GM19023 (cell line): ENCODE data around the gene ESYT2.

Experiments
- ATAC-seq: cut with Tn5 transposase; IDR thresholded peaks from one replicate; pipeline ENCODE4 v1.9.1; 2021; ENCODE audit warnings: mild to moderate bottlenecking, moderate library complexity; ENCODE audit not compliant: unreplicated experiment

ESYT2 gene

DNA sequence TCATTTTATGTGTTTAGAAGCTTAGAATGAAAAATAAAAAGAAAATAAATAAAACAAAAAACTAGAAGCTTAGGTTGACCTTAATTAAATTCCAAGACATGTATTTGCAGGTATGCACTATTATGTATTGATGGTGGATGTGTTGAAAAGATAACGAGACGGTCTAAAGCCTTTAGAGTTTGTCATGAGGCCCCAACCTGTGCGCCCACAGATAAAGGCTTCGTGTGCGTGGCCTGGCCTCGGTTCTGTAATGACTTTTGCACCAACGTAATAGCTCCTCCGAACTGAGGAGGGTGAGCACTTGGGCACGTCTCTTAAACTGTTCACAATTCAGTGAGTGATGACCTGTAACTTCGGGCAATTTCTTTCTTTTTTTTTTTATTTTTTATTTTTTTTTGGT is 81.0 kb downstream of the ESYT2 start:
- no peak for ATAC-seq

DNA sequence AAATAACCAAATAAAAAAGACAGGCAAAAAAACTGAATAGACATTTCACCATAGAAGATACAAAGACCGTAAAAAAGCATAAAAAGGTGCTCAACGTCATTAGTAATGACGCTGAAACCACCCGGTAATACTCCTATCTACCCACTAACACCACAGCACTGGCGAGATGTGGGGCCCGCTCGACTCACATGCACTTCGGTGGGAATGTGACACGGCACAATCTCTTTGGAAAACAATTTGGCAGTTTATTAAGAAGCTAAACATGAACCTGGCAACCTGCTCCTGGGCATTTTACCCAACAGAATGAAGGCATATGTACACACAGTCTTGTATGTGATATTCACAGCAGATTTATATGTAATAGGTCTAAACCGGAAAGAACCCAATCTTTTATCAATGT is 81.9 kb downstream of the ESYT2 start:
- no peak for ATAC-seq

DNA sequence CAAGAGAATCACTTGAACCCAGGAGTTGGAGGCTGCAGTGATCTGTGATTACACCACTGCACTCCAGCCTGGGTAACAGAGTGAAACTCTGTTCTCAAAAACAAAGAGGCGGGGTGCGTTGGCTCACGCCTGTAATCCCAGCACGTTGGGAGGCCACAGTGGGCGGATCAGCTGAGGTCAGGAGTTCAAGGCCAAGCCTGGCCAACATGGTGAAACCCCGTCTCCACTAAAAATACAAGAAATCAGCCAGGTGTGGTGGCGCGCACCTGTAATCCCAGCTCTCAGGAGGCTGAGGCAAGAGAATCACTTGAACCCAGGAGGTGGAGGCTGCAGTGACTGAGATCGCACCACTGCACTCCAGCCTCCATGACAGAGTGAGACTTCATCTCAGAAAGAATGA is 82.4 kb downstream of the ESYT2 start:
- no peak for ATAC-seq

DNA sequence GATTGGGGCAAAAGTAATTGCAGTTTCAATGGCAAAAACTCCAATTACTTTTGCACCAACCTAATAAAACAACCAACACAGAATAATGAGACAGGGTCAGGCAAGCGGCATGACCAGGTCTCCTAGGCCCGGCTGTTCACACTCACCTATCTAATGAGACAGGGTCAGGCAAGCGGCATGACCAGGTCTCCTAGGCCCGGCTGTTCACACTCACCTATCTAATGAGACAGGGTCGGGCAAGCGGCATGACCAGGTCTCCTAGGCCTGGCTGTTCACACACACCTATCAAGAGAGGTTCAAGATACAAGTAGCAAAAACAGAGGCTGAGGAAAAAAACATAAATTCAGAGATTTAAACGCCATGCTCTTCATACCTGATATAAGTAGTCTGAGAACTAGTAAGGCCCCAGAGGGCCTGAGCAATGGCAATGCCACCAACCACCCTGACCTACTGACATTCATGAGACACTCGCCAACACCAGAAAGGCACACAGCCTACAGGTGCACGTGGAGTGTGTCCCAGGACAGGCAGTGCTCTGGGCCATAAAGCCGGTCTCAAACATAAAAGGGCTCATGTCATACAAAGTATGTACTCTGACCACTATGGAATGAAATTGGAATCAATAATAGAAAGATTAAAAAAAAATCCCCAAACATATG is 84.1 kb downstream of the ESYT2 start:
- no peak for ATAC-seq

DNA sequence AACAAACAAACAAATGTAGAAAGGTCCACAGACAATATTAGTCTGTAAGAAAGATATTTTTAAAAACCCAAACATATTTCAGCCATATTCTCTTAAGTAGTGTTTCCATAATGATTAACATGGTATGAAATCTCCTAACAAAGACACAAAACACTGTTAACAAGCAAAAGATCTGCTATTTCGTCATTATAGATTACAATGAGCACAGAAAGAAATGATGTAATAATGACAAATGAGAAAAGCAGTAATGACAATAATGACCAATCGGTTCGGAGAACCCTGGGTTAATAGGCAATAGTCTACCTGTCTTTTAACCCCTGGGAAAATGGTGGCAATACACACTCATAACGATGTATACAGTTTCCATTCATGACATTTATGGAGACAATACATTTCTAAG is 85.2 kb downstream of the ESYT2 start:
- ATAC-seq = no peak

DNA sequence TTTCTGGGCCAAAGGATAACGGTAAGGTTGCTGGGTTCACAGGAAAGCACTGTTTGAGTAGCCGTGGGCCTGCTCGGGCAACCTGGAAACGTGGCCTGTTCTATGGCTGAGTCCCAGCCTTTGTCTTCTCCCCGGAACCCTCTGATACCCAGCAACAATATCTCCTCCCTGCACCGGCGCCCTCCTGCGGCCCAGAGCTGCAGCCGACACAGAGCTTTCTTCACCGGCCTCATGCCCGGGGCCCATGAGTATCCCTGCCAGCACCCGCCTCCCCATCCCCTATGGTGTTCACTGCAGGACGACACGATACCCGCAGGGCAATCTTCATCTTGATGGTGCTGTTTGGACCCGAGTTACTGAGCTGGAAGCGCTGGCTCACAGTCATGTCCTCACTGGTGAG is 86.1 kb downstream of the ESYT2 start:
- ATAC-seq = no peak

DNA sequence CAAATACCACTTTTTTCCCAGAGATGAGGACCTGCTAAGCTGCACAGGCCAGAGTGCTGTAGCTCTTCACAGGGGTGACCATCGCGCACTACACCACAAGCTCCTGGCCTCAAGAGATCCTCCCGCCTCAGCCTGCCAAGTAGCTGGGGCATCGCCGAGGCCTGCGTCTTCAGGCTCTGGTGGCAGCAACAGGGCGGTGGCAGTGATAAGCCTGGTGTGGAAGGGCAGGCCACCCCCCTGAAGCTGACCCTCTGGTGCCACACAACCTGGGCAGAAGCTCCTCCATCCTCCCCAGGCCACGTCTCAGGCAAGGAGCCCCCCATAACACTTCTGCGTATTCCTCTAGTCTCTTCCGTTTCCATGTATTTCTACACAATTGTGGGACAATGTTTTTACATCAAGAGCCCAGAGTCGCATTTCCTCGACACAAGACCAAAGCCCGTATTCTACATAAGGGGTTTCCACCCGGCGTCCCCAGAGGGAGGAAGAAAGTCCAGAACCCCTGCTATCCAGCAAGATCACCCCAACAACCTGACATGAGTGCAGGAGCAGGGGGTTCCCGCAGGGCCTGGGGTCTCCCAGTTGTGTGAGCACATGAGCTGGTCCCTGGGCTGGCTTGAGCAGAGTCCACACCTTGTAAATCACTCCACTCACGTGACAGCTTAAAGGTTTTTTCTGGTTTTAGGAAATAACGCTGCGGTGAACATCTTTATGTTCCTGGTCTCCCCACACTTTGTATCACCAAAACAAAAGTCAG is 87.1 kb downstream of the ESYT2 start:
- no peak for ATAC-seq

DNA sequence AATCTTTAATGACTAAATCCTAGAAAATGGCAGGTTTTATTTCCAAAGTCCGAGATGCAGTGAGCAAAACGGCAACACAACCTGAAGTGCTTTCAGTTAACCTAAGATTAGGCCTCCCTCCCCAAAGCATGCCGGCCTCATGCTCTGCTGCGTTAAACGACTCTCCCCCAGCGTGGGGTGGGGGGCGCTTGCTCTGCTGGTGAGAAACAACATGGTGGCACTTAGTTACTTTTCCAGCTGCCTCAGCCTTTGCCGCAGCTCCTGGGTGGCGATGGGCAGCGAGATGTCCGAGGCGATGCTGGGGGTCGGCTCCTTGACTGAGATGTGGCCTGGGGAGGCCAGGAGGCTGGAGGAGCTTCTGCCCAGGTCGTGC is 88.0 kb downstream of the ESYT2 start:
- no peak for ATAC-seq

DNA sequence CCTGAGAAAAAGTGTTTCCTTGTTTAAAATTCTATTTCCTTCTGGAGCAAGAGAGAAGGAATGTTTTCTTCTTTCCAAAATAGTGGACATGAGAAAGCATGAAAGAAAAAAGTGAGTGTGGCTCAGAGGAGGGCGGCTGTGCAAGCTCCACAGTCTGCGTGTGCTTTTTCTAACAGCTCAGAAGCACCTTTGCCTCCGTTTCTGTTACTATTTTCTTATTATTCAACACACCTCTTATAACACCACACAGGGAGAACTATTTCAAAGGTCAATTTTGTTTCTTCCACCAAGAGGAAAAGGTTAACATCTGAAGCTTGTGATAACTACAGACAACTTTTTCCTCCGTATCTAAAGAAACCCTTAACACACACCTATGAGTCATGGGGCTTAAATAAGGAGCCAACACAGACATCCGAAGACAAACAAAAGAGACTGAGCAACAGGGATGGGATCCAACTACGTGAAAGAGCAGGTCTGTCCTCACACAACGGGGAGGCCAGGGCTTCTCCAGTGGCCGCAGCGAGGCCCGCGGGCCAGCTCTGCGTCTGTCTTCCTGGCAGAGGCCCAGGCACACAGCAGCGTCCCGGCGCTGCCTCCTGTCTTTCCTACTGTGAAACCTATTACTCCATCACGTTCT is 88.5 kb downstream of the ESYT2 start:
- no peak for ATAC-seq

DNA sequence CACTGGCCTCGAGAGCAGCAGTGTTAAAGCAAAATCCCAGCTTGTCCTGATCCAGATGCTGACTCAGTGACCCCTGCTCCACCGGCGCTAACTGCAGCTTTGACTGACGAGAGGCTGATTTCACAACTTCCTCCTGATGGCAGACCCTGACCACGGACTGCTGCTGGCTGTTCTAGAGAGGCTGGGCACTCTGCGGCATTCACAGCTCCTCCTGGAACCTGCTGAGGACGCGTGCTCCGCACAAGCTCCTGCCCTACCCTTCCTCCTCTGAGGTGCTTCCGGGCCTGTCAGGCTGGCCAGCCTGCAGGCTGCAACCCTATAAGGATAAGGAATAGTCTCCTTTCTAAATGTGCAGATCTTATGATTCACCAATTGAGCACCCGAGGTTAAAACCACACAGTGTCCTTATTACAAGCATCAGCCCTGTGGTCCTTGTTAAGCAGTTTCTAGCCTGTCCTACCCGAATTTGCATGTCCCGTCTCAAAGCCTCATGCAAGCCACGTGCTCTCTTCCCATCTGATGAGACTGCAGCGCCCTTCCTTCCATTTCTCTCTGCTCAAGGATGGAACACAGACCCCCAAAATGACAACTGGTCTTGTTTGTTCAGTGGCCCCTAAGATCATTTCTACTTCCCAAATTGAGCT is 89.2 kb downstream of the ESYT2 start:
- no peak for ATAC-seq

DNA sequence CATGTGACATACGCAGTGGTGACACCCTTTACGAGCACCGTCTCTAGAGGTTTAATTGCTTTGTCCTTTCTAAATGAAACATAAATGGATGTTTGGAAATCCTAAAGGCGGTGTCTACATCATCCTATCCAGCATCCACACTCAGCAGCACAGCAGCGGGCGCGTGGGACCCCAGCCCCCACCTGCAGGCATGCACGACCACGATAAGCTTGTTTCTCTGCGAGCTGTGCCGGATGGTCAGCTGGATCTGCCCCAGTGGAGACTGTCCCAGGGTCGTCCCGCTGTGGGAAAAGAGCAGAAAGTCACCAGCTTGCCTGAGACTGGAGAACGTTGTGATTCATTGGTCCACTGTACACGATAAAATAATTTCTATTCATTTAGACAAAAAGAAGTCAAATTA is 90.5 kb downstream of the ESYT2 start:
- no peak for ATAC-seq

DNA sequence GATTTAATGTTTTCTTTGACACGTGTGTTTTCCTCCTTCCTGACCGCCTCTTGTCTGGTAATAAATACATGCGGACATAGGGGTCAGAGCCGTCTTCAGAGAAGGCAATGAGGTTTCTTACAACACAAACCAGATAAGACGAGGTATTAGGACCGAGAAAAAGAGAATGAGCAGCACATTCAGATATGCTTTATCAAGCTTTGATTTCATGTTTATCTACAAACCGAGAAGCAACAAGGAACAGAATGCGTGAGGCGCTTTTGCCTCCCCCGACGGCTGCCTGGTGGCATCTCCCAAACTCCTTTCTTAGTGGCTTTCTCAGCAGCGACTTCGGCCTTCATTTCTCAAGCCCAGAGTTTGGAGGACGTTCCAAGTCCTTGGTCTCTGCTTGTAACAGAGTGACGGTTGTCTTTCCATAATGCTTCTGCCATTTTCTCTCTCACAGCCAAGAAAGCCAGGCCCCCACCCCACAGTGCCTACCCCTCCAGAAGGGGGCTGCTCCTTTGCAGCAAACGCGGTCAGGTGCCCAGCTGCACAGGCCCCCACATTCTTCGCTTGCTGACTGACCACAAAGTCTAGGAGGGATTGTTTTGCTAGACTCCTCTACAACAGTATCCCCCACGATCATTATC is 92.1 kb downstream of the ESYT2 start:
- ATAC-seq = no peak

DNA sequence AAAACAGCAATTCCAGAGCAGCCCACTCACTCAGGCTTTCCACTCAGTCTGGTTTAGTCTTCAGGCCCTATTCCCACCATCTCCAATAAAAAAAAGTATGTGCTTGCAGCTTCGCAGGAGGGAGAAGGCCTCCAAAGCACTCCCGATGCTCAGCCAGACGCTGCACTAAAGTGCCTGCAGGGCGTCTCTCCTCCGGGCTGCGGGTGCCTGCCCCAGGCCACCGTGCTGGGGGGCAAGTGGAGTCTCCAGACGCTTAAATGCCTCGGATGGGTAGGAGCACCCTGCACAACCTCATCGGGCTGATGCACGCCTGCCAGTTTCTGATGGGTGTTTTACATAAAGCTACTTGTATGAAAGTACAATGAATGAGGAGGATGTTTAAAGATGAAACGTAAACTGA is 93.4 kb downstream of the ESYT2 start:
- no peak for ATAC-seq

DNA sequence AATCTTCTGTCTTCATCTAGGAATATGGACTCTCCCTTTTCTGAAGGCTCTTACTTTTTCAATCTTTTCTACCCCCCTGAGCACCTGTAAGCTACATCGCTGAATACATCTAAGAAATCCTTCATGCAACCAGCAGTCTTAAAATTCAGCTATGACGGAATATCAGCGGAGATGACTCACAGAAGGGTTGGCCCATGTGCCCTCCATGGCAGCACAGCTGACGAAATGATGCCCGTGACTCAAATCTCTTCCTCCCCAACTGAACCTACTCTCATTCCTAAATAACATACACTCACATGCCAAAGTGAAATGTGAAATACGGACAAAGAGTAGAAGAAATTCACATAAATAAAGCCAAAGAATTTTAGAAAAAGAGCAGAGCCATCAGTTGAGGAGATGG is 94.4 kb downstream of the ESYT2 start:
- ATAC-seq = no peak

DNA sequence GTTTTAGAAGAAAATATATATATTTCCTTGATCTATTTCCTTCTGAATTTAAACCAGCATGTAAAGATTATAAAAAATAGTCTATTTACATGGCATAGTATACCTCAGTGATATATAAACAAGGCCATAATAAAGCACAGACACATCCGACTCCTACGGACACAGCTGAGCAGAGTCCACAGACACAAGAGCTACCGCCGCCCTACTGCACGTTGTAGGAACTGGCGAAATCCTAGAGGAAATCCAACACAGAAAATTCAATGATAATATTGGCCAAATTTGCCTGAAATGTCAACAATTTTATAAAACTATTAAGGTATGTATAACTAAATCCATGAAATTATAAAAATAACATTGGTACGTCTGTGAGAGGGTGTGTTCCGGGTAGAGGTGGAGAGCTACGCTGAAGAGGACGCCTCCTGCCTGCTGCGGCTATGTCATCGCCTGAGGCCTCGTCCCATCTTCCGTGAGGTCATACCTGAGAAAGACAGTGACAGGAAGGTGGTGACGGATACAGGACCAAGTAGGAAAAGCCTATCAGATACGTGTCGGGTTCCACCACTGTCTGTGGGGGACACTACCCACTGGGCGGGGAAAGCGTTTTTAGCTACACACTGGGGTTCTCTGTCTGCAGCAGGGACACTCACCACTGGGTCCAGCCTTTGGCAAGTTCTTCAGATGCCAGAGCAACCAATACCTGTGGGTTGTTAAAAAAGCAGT is 95.4 kb downstream of the ESYT2 start:
- no peak for ATAC-seq

DNA sequence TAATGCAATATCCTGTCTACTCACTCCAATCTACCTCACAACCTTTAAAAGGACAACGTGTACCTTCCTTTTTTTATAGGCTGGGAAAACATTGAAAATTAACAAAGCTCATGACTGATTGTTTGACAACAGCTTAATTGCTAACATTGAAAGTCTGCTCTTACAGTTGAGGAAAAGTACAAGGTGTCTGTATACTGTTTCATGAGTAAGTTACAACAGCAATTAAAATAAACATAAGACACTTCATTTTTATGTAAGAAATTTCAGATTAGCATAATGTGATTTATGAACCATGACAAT is 96.1 kb downstream of the ESYT2 start:
- no peak for ATAC-seq

DNA sequence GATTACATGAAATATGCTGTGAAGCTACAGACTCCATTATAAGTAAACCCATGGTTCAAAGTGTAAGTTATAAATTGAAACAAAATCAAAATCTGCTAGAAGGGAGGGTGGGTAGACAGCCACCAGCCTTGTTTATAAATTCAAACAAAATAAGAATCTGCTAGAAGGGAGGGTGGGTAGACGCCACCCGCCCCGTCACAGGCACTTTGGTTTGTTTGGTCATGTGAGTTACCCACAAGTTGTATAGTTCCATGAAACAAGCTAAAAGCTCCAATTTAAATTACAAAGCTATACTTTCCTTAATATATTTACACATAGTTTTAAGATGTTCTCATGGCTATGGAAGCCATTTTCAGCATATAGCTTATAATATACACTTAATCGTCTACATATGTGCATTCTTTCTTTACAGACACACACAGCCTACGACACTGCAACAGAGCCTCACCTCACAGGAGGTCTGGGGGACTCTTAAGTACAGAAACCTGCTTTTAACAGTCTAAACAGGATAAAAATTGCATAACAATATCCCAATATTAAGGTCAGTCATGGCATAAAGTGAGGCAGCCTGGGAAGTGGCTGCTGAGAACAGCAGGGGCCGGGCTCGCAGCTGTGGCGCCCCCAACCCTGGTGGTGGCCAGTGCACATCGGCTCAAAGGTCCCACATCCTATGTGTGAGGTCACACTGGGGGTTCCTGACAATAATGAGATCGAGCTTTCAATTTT is 96.7 kb downstream of the ESYT2 start:
- ATAC-seq = no peak

DNA sequence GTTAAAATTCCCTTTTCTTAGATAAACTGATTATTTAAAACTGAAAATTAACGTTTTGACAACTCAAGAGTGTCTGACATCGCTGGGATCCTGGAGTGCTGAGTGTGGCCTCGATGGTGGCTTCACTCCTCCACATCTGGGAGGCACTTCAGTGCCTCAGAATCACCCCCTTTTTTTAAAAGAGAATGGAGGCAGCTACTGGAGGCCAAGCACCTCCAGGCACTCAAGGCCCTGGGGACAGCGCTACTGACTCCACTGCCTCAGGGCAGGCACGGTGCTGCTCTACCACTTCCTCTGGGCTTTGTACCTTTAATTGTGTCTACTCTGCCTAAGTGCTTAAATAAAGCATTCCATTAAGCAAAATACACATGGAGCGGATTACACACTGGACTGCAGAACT is 97.5 kb downstream of the ESYT2 start:
- no peak for ATAC-seq

DNA sequence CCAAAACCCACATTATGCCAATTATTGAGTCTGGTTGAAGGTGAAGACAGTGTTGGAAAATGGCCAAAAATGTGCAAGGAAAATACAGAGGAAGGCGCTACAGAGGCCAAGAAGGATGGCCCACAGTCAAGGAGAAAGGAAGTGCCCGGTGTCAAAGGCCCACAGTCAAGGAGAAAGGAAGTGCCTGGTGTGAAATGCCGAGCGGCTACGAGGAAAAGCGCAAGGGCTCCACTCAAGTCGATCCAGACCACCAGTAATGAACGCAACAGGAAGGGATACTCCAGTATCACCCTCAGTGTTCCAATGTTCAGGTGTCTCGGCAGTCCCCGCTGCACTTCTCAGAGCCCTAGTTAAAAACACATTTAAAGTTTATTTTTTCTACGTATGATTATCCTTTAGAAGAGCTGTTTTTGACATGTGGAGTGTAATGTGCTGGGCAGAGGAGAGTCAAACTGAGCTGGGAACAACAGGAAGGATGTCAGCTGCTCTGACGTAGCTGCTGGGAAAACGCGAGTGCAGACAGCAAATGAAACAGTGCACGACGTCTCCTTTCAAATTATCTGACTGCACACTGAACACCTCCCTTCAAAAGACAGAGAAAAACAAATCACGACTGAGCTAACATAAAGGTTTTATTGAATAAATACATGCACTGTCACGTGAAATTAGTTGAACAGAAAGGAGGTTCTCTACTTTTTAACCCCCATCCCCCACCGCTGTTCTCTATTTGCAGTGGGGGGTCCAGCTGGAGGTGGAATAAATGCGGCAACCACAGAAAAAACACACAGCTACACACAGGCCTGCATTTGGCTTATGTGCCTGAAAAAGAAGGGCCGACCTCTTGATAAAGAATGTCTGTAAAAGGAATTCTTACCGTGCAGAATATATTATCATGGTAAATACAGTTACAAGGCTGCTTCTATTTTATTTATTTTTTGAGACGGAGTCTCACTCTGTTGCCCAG is 98.6 kb downstream of the ESYT2 start:
- no peak for ATAC-seq
